ENCODE data around the gene P2RY13. TPM values are rescaled to one million over a fixed set of nuclear protein-coding genes. Genes with fewer than 3 reads are reported as not detected.

Gene P2RY13
- total and polyA plus RNA-seq, 2 of the 13 experiments (the other 11 are each of a cell fraction or from before 2014, with no cell fraction given) = not detected

DNA sequence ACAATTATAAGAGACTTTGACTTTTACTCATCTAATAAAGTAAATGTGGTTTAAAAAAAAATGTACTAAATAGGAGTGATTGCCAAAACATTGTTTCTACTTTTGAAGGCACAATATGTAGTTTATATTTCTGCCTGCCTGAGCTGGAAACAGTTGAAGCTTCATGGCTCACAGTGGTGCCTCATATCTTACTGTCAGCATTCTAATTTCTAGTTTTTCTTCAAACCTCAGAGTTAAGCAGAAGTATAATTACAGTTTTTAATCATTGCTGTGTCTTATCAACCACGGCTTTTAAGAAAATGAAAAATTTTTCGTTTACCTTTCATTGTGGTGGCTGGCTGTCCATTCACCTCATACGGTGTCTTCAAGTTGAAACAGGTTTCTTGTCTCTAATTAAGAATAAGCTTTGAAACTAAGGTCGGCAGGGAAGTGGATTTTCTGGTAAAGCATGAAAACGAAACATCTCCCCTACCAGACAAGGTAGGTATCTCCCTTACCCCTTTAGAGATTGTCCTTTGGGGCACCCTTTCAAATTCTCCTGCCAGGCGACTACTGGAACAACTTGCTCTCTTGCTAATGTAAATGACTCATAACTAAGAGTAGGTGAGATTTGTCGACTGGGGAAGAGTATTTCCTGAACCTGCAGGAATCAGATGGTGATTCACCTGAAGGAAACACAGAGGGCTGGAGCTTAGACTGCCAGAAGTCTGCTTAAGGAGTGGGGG is 12.9 kb downstream of the P2RY13 start, which contains the start of gene GPR87:
Gene GPR87, minus strand, starts transcription at position 554 of the 725 bp plus-strand sequence. CDS start 16,720 bp downstream, outside the sequence.
- ChIA-PET CTCF (ENCODE audit: low intra/inter-chr PET ratio, low total read pairs) (no interaction called here), POLR2A (no interaction called here)
- intact Hi-C loops (cut with micrococcal nuclease; ENCODE audit: unreplicated experiment) = no loop called here
- TF ChIP-seq CHD4 (IDR thresholded peaks at IDR 0.05; ENCODE audit: borderline replicate concordance, low read length) (no peak), MAFF (IDR thresholded peaks at IDR 0.05; ENCODE audit: low read depth, low read length) (no peak), GATAD1 (CRISPR knock-in tag; IDR thresholded peaks at IDR 0.05) (no peak), MAZ (IDR thresholded peaks at IDR 0.05; ENCODE audit: borderline replicate concordance, low read depth, low read length) (no peak), MAZ (CRISPR knock-in tag; IDR thresholded peaks at IDR 0.05; ENCODE audit: low read depth) (no peak), MXI1 (IDR thresholded peaks at IDR 0.05; ENCODE audit: borderline replicate concordance, low read depth, low read length) (no peak)
- in situ Hi-C loops (cut with HindIII; ENCODE audit: extremely low pct_ligation_motif_present, low pct_unique_long_range_greater_than_20kb) = no loop called here
- H3K9ac ChIP-seq (ENCODE audit: insufficient read depth, low read depth, low read length) = no peak within 1 kb of the TSS
- H3K27me3 ChIP-seq (ENCODE audit: control insufficient read depth in 1 of 2, insufficient read depth in 2 of 2, low read length in 2 of 2) = no peaks in the 10 kb centered on the region
- no peaks in the 10 kb centered on the region for H3K79me2 ChIP-seq (ENCODE audit: insufficient read depth, low read length)
- H3K27ac ChIP-seq (ENCODE audit: extremely low read length, insufficient read depth, low read length) = no peak within 1 kb of the TSS
- ATAC-seq (no peak), FAIRE-seq (no peak), DNase-seq (ENCODE audit: low spot score) (no peak)
- WGBS (ENCODE audit: low lambda C conversion rate) = 40% methylated on average over 7 of the region's 7 CpGs
- H3K4me1 ChIP-seq (ENCODE audit: insufficient read depth, low read length) = no peaks in the 10 kb centered on the region
- H2AFZ ChIP-seq (ENCODE audit: low read length) = no peak within 1 kb of the TSS
- no peaks in the 10 kb centered on the region for H3K36me3 ChIP-seq (replicated peaks in 1 of 2; ENCODE audit: control insufficient read depth in 1 of 2, insufficient read depth in 2 of 2, low read length in 2 of 2)
- no peak within 1 kb of the TSS for H3K4me2 ChIP-seq (ENCODE audit: low read depth, low read length)
- H3K4me3 ChIP-seq (replicated peaks in 1 of 3; ENCODE audit: insufficient read depth in 1 of 3, low read depth in 2 of 3, low read length in 3 of 3) = no peak within 1 kb of the TSS
- no TSS peak for BruUV-seq (replicated peaks)
- H3K9me3 ChIP-seq (ENCODE audit: low read length) = no peaks in the 10 kb centered on the region
- H4K20me1 ChIP-seq (ENCODE audit: insufficient read depth, low read length) = no peaks in the 10 kb centered on the region

DNA sequence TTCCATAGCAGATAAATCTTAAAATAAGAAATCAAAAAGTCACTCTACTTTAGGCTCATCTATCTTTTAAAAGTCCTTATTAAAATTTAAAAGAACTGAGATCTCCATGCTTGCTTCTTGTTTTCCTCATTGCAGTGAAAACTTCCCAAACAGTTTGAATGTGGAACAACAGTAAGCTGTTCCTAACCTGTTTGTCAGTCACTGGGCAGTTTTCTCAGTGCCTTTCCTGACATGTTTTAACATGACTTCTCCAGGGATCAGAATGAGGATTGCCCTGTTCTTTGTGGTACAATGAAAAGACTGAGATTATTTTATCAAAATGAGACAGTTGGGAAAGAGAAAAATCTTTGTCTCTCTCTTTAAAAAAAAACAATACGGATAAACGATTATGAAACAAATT is 13.5 kb downstream of the P2RY13 start:
- WGBS (ENCODE audit: low lambda C conversion rate) = 86% methylated on average over 2 of the region's 2 CpGs
- ChIA-PET CTCF (ENCODE audit: low intra/inter-chr PET ratio, low total read pairs) (no interaction called here), POLR2A (no interaction called here)
- Histone ChIP-seq H3K9me3 (ENCODE audit: low read length) (no peaks in the 10 kb centered on the region), H4K20me1 (ENCODE audit: insufficient read depth, low read length) (no peaks in the 10 kb centered on the region), H2AFZ (ENCODE audit: low read length) (no peak overlapping the region), H3K79me2 (ENCODE audit: insufficient read depth, low read length) (no peaks in the 10 kb centered on the region), H3K9ac (ENCODE audit: insufficient read depth, low read depth, low read length) (no peak overlapping the region), H3K36me3 (replicated peaks in 1 of 2; ENCODE audit: control insufficient read depth in 1 of 2, insufficient read depth in 2 of 2, low read length in 2 of 2) (no peaks in the 10 kb centered on the region), H3K4me3 (replicated peaks in 1 of 3; ENCODE audit: insufficient read depth in 1 of 3, low read depth in 2 of 3, low read length in 3 of 3) (no peak overlapping the region), H3K4me1 (ENCODE audit: insufficient read depth, low read length) (no peaks in the 10 kb centered on the region), H3K27me3 (ENCODE audit: control insufficient read depth in 1 of 2, insufficient read depth in 2 of 2, low read length in 2 of 2) (no peaks in the 10 kb centered on the region), H3K27ac (ENCODE audit: extremely low read length, insufficient read depth, low read length) (no peak overlapping the region), H3K4me2 (ENCODE audit: low read depth, low read length) (no peak overlapping the region)
- no TSS peak for BruUV-seq (replicated peaks)
- intact Hi-C loops (cut with micrococcal nuclease; ENCODE audit: unreplicated experiment) (no loop called here), in situ Hi-C loops (cut with HindIII; ENCODE audit: extremely low pct_ligation_motif_present, low pct_unique_long_range_greater_than_20kb) (no loop called here)
- no peak for FAIRE-seq
- DNase-seq (ENCODE audit: low spot score) = no peak
- ATAC-seq = no peak
- TF ChIP-seq HDAC6 (IDR thresholded peaks at IDR 0.05; ENCODE audit: low read depth, low read length) (no peak), ZNF569 (CRISPR knock-in tag; IDR thresholded peaks at IDR 0.05; ENCODE audit: borderline replicate concordance) (no peak), ELF1 (CRISPR knock-in tag; IDR thresholded peaks at IDR 0.05) (no peak), ZFP36L2 (CRISPR knock-in tag; IDR thresholded peaks at IDR 0.05) (no peak), JUN (CRISPR knock-in tag; IDR thresholded peaks at IDR 0.05) (no peak), SNAI1 (CRISPR knock-in tag; IDR thresholded peaks at IDR 0.05; ENCODE audit: borderline replicate concordance) (no peak), ZNF160 (CRISPR knock-in tag; IDR thresholded peaks at IDR 0.05) (no peak), FOXJ3 (CRISPR knock-in tag; IDR thresholded peaks at IDR 0.05; ENCODE audit: borderline replicate concordance) (no peak), GABPA (IDR thresholded peaks at IDR 0.05; ENCODE audit: low read depth, low read length) (no peak), GABPA (CRISPR knock-in tag; IDR thresholded peaks at IDR 0.05; ENCODE audit: low read depth) (no peak)
- TF ChIP-seq, protein P1, sequence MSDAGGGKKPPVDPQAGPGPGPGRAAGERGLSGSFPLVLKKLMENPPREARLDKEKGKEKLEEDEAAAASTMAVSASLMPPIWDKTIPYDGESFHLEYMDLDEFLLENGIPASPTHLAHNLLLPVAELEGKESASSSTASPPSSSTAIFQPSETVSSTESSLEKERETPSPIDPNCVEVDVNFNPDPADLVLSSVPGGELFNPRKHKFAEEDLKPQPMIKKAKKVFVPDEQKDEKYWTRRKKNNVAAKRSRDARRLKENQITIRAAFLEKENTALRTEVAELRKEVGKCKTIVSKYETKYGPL (CRISPR knock-in tag; IDR thresholded peaks at IDR 0.05) = no peak
- TF ChIP-seq, protein P2, sequence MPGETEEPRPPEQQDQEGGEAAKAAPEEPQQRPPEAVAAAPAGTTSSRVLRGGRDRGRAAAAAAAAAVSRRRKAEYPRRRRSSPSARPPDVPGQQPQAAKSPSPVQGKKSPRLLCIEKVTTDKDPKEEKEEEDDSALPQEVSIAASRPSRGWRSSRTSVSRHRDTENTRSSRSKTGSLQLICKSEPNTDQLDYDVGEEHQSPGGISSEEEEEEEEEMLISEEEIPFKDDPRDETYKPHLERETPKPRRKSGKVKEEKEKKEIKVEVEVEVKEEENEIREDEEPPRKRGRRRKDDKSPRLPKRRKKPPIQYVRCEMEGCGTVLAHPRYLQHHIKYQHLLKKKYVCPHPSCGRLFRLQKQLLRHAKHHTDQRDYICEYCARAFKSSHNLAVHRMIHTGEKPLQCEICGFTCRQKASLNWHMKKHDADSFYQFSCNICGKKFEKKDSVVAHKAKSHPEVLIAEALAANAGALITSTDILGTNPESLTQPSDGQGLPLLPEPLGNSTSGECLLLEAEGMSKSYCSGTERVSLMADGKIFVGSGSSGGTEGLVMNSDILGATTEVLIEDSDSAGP (CRISPR knock-in tag; IDR thresholded peaks at IDR 0.05; ENCODE audit: borderline replicate concordance) = no peak
